ENCODE data around the gene RPA1.
A peak's percentile ranks its signal among the peaks of the same experiment; 100 is the strongest.
"Not testable (repeated sequence)": the region's sequence is repeated elsewhere in the genome, so short reads cannot be mapped to it uniquely, and the experiment has no call there.

The RPA1 gene

DNA sequence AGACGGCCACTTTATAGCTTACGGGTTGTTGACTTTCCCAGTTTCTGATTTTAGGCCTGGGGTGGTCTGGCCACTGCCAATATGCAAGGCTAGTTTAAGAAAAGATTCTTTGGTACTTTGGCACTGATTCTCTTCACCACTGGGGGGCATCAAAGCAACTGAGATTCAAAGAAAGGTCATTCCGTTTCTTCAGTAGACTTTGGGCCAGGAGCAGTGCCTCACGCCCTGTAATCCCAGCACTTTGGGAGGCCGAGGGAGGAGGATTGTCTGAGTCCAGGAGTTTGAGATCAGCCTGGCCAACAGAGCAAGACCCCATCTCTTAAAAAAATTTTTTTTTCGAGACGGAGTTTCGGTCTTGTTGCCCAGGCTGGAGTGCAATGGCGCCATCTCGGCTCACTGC, 53.0 kb downstream of the RPA1 start:
- DNase-seq = peak; percentile 48 to 68 (median 60)
- H3K36me3 ChIP-seq (ENCODE audit: control insufficient read depth in 4 of 4, insufficient read depth in 4 of 4, low read length in 3 of 4) = peaks cover 36 to 85% (median 72%) of the 10 kb centered on the region in 4 experiments
- WGBS (ENCODE audit: insufficient coverage) = 85% methylated on average over 10 of the region's 10 CpGs
- H3K27me3 ChIP-seq (replicated peaks in 2 of 5; ENCODE audit: control insufficient read depth in 4 of 5, insufficient read depth in 5 of 5, low read length in 4 of 5) = no peaks in the 10 kb centered on the region
- no peak overlapping the region for H3K4me3 ChIP-seq (ENCODE audit: control insufficient read depth in 1 of 7, extremely low read depth in 1 of 7, insufficient read depth in 4 of 7, low read depth in 2 of 7, low read length in 6 of 7)
- ChIA-PET CTCF (interaction anchor here (0.8 to 2.6 kb wide), 11 partner anchors 11 to 401 kb away, joined by 3 to 8 read pairs (median 4); partner anchors contain the start of gene RTN4RL1), POLR2A (no interaction called here)
- H3K4me1 ChIP-seq (ENCODE audit: control extremely low read depth in 1 of 4, control insufficient read depth in 4 of 4, insufficient read depth in 4 of 4, low read length in 3 of 4) = no peaks in the 10 kb centered on the region
- H3K9me3 ChIP-seq (ENCODE audit: control extremely low read depth in 1 of 5, control insufficient read depth in 4 of 5, insufficient read depth in 2 of 5, low read depth in 1 of 5, low read length in 4 of 5) = peaks cover 0 to 14% (median 1%) of the 10 kb centered on the region in 5 experiments
- no peak overlapping the region for H3K27ac ChIP-seq (ENCODE audit: insufficient read depth in 1 of 2, low read depth in 1 of 2, low read length in 2 of 2, poor library complexity in 1 of 2, severe bottlenecking in 2 of 2)

- POLR2A ChIA-PET = no interaction called here
- WGBS (ENCODE audit: insufficient coverage) = 98% methylated on average over 12 of the region's 16 CpGs
- DNase-seq = no peak
- CTCF ChIA-PET = interaction anchor here (0.8 to 2.1 kb wide), 10 partner anchors 9 to 400 kb away, joined by 3 to 5 read pairs (median 3); partner anchors contain the start of gene RTN4RL1
- H3K27me3 ChIP-seq (replicated peaks in 2 of 5; ENCODE audit: control insufficient read depth in 4 of 5, insufficient read depth in 5 of 5, low read length in 4 of 5) = no peaks in the 10 kb centered on the region
- no peak overlapping the region for H3K4me3 ChIP-seq (ENCODE audit: control insufficient read depth in 1 of 7, extremely low read depth in 1 of 7, insufficient read depth in 4 of 7, low read depth in 2 of 7, low read length in 6 of 7)
- no peak overlapping the region for H3K27ac ChIP-seq (ENCODE audit: insufficient read depth in 1 of 2, low read depth in 1 of 2, low read length in 2 of 2, poor library complexity in 1 of 2, severe bottlenecking in 2 of 2)
- peaks cover 36 to 86% (median 70%) of the 10 kb centered on the region in 4 experiments for H3K36me3 ChIP-seq (ENCODE audit: control insufficient read depth in 4 of 4, insufficient read depth in 4 of 4, low read length in 3 of 4)
- H3K4me1 ChIP-seq (ENCODE audit: control extremely low read depth in 1 of 4, control insufficient read depth in 4 of 4, insufficient read depth in 4 of 4, low read length in 3 of 4) = no peaks in the 10 kb centered on the region
- H3K9me3 ChIP-seq (ENCODE audit: control extremely low read depth in 1 of 5, control insufficient read depth in 4 of 5, insufficient read depth in 2 of 5, low read depth in 1 of 5, low read length in 4 of 5) = peaks cover 0 to 14% (median 1%) of the 10 kb centered on the region in 5 experiments
These were observed 53.7 kb downstream of the RPA1 start for GRCh38 chr17:1883536-1883935.

DNA sequence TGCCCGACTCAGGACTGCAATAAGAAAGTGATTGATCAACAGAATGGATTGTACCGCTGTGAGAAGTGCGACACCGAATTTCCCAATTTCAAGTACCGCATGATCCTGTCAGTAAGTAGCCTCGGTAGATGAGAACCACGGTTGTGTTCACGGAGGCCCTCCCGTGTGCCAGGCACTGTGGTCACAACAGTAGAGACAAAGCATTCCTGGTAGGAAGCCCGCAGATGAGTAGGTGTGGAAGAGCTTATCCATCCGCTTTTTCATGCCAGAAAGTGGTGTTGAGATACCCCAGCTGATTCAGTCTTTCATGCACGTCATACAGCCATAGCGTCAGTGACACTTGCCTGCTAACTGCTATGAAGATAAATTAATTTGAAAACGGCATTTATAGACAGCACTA, 58.9 kb downstream of the RPA1 start:
- H3K9me3 ChIP-seq (ENCODE audit: control extremely low read depth in 1 of 5, control insufficient read depth in 4 of 5, insufficient read depth in 2 of 5, low read depth in 1 of 5, low read length in 4 of 5) = peaks cover 0 to 14% (median 1%) of the 10 kb centered on the region in 5 experiments
- DNase-seq = no peak
- POLR2A ChIA-PET = interaction anchor here (0.7 kb wide), 1 partner anchor 790 kb away, joined by 4 read pairs; no protein-coding TSS in a partner anchor
- no peak overlapping the region for H3K4me3 ChIP-seq (ENCODE audit: control insufficient read depth in 1 of 7, extremely low read depth in 1 of 7, insufficient read depth in 4 of 7, low read depth in 2 of 7, low read length in 6 of 7)
- CTCF ChIA-PET = interaction anchor here (1.4 to 2.0 kb wide), 2 partner anchors 9 to 356 kb away, joined by 3 to 8 read pairs; no protein-coding TSS in a partner anchor
- no peak overlapping the region for H3K27ac ChIP-seq (ENCODE audit: insufficient read depth in 1 of 2, low read depth in 1 of 2, low read length in 2 of 2, poor library complexity in 1 of 2, severe bottlenecking in 2 of 2)
- WGBS (ENCODE audit: insufficient coverage) = 92% methylated on average over 13 of the region's 14 CpGs
- H3K27me3 ChIP-seq (replicated peaks in 2 of 5; ENCODE audit: control insufficient read depth in 4 of 5, insufficient read depth in 5 of 5, low read length in 4 of 5) = no peaks in the 10 kb centered on the region
- H3K4me1 ChIP-seq (ENCODE audit: control extremely low read depth in 1 of 4, control insufficient read depth in 4 of 4, insufficient read depth in 4 of 4, low read length in 3 of 4) = no peaks in the 10 kb centered on the region
- H3K36me3 ChIP-seq (ENCODE audit: control insufficient read depth in 4 of 4, insufficient read depth in 4 of 4, low read length in 3 of 4) = peaks cover 28 to 77% (median 53%) of the 10 kb centered on the region in 4 experiments

GRCh38 chr17:1890758-1891450, 61.1 kb downstream of the RPA1 start:
- 96% methylated on average over 15 of the region's 15 CpGs for WGBS (ENCODE audit: insufficient coverage)
- no peak for DNase-seq
- H3K4me3 ChIP-seq (ENCODE audit: control insufficient read depth in 1 of 7, extremely low read depth in 1 of 7, insufficient read depth in 4 of 7, low read depth in 2 of 7, low read length in 6 of 7) = no peak overlapping the region
- POLR2A ChIA-PET = no interaction called here
- H3K36me3 ChIP-seq (ENCODE audit: control insufficient read depth in 4 of 4, insufficient read depth in 4 of 4, low read length in 3 of 4) = peaks cover 18 to 70% (median 41%) of the 10 kb centered on the region in 4 experiments
- CTCF ChIA-PET = interaction anchor here (1.2 kb wide), 1 partner anchor 53 kb away, joined by 3 read pairs; no protein-coding TSS in a partner anchor
- H3K4me1 ChIP-seq (ENCODE audit: control extremely low read depth in 1 of 4, control insufficient read depth in 4 of 4, insufficient read depth in 4 of 4, low read length in 3 of 4) = no peaks in the 10 kb centered on the region
- no peaks in the 10 kb centered on the region for H3K27me3 ChIP-seq (replicated peaks in 2 of 5; ENCODE audit: control insufficient read depth in 4 of 5, insufficient read depth in 5 of 5, low read length in 4 of 5)
- peaks cover 0 to 5% (median 0%) of the 10 kb centered on the region in 5 experiments for H3K9me3 ChIP-seq (ENCODE audit: control extremely low read depth in 1 of 5, control insufficient read depth in 4 of 5, insufficient read depth in 2 of 5, low read depth in 1 of 5, low read length in 4 of 5)
- no peak overlapping the region for H3K27ac ChIP-seq (ENCODE audit: insufficient read depth in 1 of 2, low read depth in 1 of 2, low read length in 2 of 2, poor library complexity in 1 of 2, severe bottlenecking in 2 of 2)

- H3K4me3 ChIP-seq (ENCODE audit: control insufficient read depth in 1 of 7, extremely low read depth in 1 of 7, insufficient read depth in 4 of 7, low read depth in 2 of 7, low read length in 6 of 7) = no peak overlapping the region
- WGBS (ENCODE audit: insufficient coverage) = 95% methylated on average over 4 of the region's 7 CpGs
- no peaks in the 10 kb centered on the region for H3K4me1 ChIP-seq (ENCODE audit: control extremely low read depth in 1 of 4, control insufficient read depth in 4 of 4, insufficient read depth in 4 of 4, low read length in 3 of 4)
- no peaks in the 10 kb centered on the region for H3K9me3 ChIP-seq (ENCODE audit: control extremely low read depth in 1 of 5, control insufficient read depth in 4 of 5, insufficient read depth in 2 of 5, low read depth in 1 of 5, low read length in 4 of 5)
- no peak for DNase-seq
- POLR2A ChIA-PET = interaction anchor here (0.6 kb wide), 1 partner anchor 10 kb away, joined by 3 read pairs; no protein-coding TSS in a partner anchor
- CTCF ChIA-PET = interaction anchor here (0.7 kb wide), 2 partner anchors 14 to 171 kb away, joined by 3 read pairs; partner anchors contain the start of gene WDR81
- H3K27ac ChIP-seq (ENCODE audit: insufficient read depth in 1 of 2, low read depth in 1 of 2, low read length in 2 of 2, poor library complexity in 1 of 2, severe bottlenecking in 2 of 2) = peak overlapping the region in 1 of 2 experiments; percentile 25
- H3K27me3 ChIP-seq (replicated peaks in 2 of 5; ENCODE audit: control insufficient read depth in 4 of 5, insufficient read depth in 5 of 5, low read length in 4 of 5) = no peaks in the 10 kb centered on the region
- H3K36me3 ChIP-seq (ENCODE audit: control insufficient read depth in 4 of 4, insufficient read depth in 4 of 4, low read length in 3 of 4) = peaks cover 22 to 76% (median 49%) of the 10 kb centered on the region in 4 experiments
These were observed 65.0 kb downstream of the RPA1 start for GRCh38 chr17:1894753-1895339.

GRCh38 chr17:1895479-1895878, 65.7 kb downstream of the RPA1 start:
- H3K4me3 ChIP-seq (ENCODE audit: control insufficient read depth in 1 of 7, extremely low read depth in 1 of 7, insufficient read depth in 4 of 7, low read depth in 2 of 7, low read length in 6 of 7); H3K27me3 ChIP-seq (replicated peaks in 2 of 5; ENCODE audit: control insufficient read depth in 4 of 5, insufficient read depth in 5 of 5, low read length in 4 of 5); H3K4me1 ChIP-seq (ENCODE audit: control extremely low read depth in 1 of 4, control insufficient read depth in 4 of 4, insufficient read depth in 4 of 4, low read length in 3 of 4); POLR2A ChIA-PET; H3K27ac ChIP-seq (ENCODE audit: insufficient read depth in 1 of 2, low read depth in 1 of 2, low read length in 2 of 2, poor library complexity in 1 of 2, severe bottlenecking in 2 of 2); DNase-seq; H3K9me3 ChIP-seq (ENCODE audit: control extremely low read depth in 1 of 5, control insufficient read depth in 4 of 5, insufficient read depth in 2 of 5, low read depth in 1 of 5, low read length in 4 of 5): not testable (repeated sequence)
- H3K36me3 ChIP-seq (ENCODE audit: control insufficient read depth in 4 of 4, insufficient read depth in 4 of 4, low read length in 3 of 4) = peaks cover 22 to 74% (median 48%) of the 10 kb centered on the region in 4 experiments
- WGBS (ENCODE audit: insufficient coverage) = 100% methylated on average over 6 of the region's 11 CpGs
- CTCF ChIA-PET = interaction anchor here (0.9 kb wide), 1 partner anchor 14 kb away, joined by 4 read pairs; no protein-coding TSS in a partner anchor

All from common myeloid progenitor, CD34-positive (primary cell).